KMS-11 (cell line): ENCODE results near the gene SNX1.

Experiments used
- H2AFZ ChIP-seq: fragments of 200-600 bp; sonication (generic); 2 replicates; pipeline ENCODE4 v1.6.1; 2016; ENCODE audit warnings: antibody characterized with exemption, mixed run types, low read depth
- H3K27ac ChIP-seq: fragments of 200-600 bp; sonication (generic); 2 replicates; pipeline ENCODE4 v1.6.1; 2016; ENCODE audit warnings: mild to moderate bottlenecking, mixed run types
- H3K27me3 ChIP-seq: fragments of 200-600 bp; sonication (generic); 2 replicates; pipeline ENCODE4 v1.6.1; 2017; ENCODE audit warnings: mild to moderate bottlenecking, low read depth, mixed run types, moderate library complexity; ENCODE audit not compliant: insufficient read depth
- H3K36me3 ChIP-seq: fragments of 200-600 bp; sonication (generic); 2 replicates; pipeline ENCODE4 v1.6.1; 2017; ENCODE audit warnings: mild to moderate bottlenecking, mixed run types; ENCODE audit not compliant: insufficient read depth
- H3K4me1 ChIP-seq: fragments of 200-600 bp; sonication (generic); 2 replicates; pipeline ENCODE4 v1.6.1; 2016; ENCODE audit warnings: mild to moderate bottlenecking, low read depth, mixed run types; ENCODE audit not compliant: poor library complexity, severe bottlenecking
- H3K4me2 ChIP-seq: fragments of 200-600 bp; sonication (generic); 2 replicates; pipeline ENCODE4 v1.7.0; 2016; ENCODE audit warnings: mild to moderate bottlenecking, mixed run types
- H3K4me3 ChIP-seq: fragments of 200-600 bp; sonication (generic); IDR thresholded peaks from 2 replicates; pipeline ENCODE4 v1.6.1; 2017; ENCODE audit warnings: low read depth, low read length, mixed read lengths; ENCODE audit not compliant: insufficient read depth
- H3K79me2 ChIP-seq: fragments of 200-600 bp; sonication (generic); 2 replicates; pipeline ENCODE4 v1.6.1; 2016; ENCODE audit warnings: low read depth, mixed run types; ENCODE audit not compliant: insufficient read depth
- H3K9ac ChIP-seq: fragments of 200-600 bp; sonication (generic); 2 replicates; pipeline ENCODE4 v1.6.1; 2016; ENCODE audit warnings: mild to moderate bottlenecking, mixed run types
- H4K20me1 ChIP-seq: fragments of 200-600 bp; sonication (generic); 2 replicates; pipeline ENCODE4 v1.6.1; 2016; ENCODE audit warnings: mild to moderate bottlenecking, mixed run types; ENCODE audit not compliant: insufficient read depth
- TF ChIP-seq, protein P1 (sequence below): fragments of 200-600 bp; sonication (generic); conservative IDR thresholded peaks from 2 replicates; pipeline ENCODE4 v1.6.1; 2017; ENCODE audit warnings: low read depth, mild to moderate bottlenecking, antibody characterized with exemption, low read length, moderate library complexity, mixed read lengths

Gene SNX1

DNA sequence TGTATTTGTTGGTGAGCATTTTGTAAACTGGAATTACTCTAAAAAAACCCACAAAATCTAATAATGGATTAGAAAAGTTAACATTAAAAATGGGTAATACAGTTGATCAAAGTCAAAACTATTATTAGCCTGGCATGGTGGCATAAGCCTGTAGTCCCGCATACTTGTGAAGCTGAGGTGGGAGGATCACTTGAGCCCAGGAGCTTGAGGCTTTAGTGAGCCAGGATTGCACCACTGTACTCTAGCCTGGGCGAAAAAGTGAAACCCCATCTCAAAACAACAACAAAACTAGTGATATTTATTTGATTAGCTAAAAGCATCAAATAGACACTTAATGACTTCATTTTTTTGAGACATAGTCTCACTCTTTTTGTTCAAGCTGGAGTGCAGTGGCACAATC lies 3.6 kb downstream of the SNX1 start:
- Histone ChIP-seq H3K36me3 (no peaks in the 10 kb centered on the region), H3K4me2 (no peak overlapping the region), H2AFZ (no peak overlapping the region), H3K9ac (no peak overlapping the region), H3K27me3 (no peaks in the 10 kb centered on the region), H3K27ac (no peak overlapping the region), H3K79me2 (peaks cover 69% of the 10 kb centered on the region; the same call in 1 of the 2 replicates), H4K20me1 (no peaks in the 10 kb centered on the region), H3K4me3 (no peak overlapping the region), H3K4me1 (peaks cover 27% of the 10 kb centered on the region)
- TF ChIP-seq, protein P1, sequence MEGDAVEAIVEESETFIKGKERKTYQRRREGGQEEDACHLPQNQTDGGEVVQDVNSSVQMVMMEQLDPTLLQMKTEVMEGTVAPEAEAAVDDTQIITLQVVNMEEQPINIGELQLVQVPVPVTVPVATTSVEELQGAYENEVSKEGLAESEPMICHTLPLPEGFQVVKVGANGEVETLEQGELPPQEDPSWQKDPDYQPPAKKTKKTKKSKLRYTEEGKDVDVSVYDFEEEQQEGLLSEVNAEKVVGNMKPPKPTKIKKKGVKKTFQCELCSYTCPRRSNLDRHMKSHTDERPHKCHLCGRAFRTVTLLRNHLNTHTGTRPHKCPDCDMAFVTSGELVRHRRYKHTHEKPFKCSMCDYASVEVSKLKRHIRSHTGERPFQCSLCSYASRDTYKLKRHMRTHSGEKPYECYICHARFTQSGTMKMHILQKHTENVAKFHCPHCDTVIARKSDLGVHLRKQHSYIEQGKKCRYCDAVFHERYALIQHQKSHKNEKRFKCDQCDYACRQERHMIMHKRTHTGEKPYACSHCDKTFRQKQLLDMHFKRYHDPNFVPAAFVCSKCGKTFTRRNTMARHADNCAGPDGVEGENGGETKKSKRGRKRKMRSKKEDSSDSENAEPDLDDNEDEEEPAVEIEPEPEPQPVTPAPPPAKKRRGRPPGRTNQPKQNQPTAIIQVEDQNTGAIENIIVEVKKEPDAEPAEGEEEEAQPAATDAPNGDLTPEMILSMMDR: no peak

- TF ChIP-seq, protein P1: no peak
- H3K4me3 ChIP-seq: no peak overlapping the region
- H2AFZ ChIP-seq: no peak overlapping the region
- peaks cover 17% of the 10 kb centered on the region for H3K4me1 ChIP-seq
- H3K79me2 ChIP-seq: peaks cover 80% of the 10 kb centered on the region; the same call in 1 of the 2 replicates
- no peak overlapping the region for H3K9ac ChIP-seq
- no peaks in the 10 kb centered on the region for H4K20me1 ChIP-seq
- H3K27me3 ChIP-seq: no peaks in the 10 kb centered on the region
- H3K27ac ChIP-seq: no peak overlapping the region
- H3K36me3 ChIP-seq: no peaks in the 10 kb centered on the region
- no peak overlapping the region for H3K4me2 ChIP-seq
Observed at GRCh38 chr15:64100958-64101357, 5.2 kb downstream of the SNX1 start.

DNA sequence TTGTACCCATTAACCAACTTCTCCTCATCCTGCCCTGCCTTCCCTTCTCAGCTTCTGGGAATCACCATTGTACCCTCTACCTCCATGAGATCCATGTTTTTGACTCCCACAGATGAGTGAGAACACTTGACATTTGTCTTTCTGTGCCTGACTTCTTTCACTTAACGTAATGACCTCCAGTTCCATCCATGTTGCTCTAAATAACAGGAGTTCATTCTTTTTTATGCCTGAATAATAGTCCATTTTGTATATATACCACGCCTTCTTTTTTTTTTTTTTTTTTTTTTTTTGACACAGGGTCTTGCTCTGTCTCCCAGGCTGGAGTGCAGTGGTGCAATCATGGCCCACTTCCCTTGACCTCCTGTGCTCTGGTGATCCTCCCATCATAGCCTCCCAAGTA lies 6.7 kb downstream of the SNX1 start:
- H4K20me1 ChIP-seq: no peaks in the 10 kb centered on the region
- H3K9ac ChIP-seq: no peak overlapping the region
- H3K79me2 ChIP-seq: peaks cover 76% of the 10 kb centered on the region; the same call in 1 of the 2 replicates

GRCh38 chr15:64105113-64105704 lies 9.4 kb downstream of the SNX1 start:
- peaks cover 54% of the 10 kb centered on the region; the same call in 1 of the 2 replicates for H3K79me2 ChIP-seq
- no peaks in the 10 kb centered on the region for H3K4me1 ChIP-seq
- TF ChIP-seq, protein P1: no peak
- no peak overlapping the region for H3K4me2 ChIP-seq
- no peak overlapping the region for H3K9ac ChIP-seq
- H2AFZ ChIP-seq: no peak overlapping the region
- no peak overlapping the region for H3K4me3 ChIP-seq
- H4K20me1 ChIP-seq: no peaks in the 10 kb centered on the region
- H3K27ac ChIP-seq: no peak overlapping the region
- H3K36me3 ChIP-seq: no peaks in the 10 kb centered on the region
- H3K27me3 ChIP-seq: no peaks in the 10 kb centered on the region

More for the DNA sequence above, 6.7 kb downstream of the SNX1 start:
- Histone ChIP-seq H3K36me3 (no peaks in the 10 kb centered on the region), H3K27ac (no peak overlapping the region), H3K4me3 (no peak overlapping the region), H2AFZ (no peak overlapping the region), H3K4me2 (no peak overlapping the region), H3K4me1 (peaks cover 8% of the 10 kb centered on the region), H3K27me3 (no peaks in the 10 kb centered on the region)
- TF ChIP-seq, protein P1: no peak
